ENCODE measurements around the gene HDAC9.

The HDAC9 gene

DNA sequence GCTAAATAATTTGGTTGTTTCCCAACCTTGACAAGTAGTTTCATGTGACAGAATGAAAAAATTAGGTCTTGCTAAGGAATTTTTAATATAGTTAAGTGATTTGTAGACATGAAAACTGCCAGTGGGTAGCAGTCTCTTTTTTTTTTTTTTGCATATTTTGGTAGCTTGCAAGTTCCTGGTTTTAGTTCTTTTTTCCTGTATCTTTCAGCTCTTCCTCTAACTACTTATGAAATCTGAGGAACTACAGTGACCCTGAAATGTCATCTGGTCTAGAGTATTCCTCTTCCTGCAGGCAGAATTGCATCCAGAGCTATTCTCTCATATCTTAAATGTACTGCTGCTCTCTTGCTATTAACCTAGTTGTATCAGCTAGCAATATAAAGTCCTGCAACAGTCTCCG is 160.4 kb downstream of the HDAC9 start:
- no peak for DNase-seq (ENCODE audit: low read depth in 2 of 2)

DNA sequence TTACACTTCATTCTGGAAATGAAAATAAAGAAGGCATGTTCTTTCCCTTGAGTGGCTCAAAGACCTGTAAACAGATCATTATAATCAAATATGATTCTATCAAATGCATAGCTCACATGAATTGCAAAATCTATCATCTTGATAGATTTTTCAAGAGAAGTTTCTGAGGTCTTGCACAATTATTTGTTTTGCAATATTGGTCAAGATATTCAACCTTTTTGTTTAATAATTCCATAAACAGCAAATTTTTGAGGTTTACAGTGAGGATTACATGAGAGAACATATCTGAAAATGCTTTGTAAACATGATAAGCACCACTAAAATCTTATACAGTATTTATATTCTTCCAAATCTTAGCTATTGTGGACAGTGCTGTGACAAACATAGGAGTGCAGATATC is 160.8 kb downstream of the HDAC9 start:
- DNase-seq (ENCODE audit: low read depth in 2 of 2): no peak

DNA sequence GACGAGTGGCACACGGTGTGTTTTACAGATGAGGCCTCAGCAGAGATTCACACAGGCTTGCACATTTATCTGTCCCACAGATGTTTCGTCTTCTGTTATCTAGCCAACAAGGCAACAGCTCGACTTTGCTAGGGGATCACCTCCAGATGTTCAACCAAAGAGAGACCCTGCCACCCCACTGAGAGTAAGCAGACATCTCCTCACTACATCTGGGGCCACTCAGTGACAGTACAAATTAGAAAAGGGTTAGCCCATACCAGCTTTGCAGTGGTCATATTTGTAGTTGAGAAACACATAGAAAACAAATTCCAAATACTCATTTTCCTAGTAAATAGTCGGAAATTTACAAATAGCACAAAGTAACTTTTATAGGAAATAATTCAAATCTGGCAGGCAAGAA is 164.2 kb downstream of the HDAC9 start:
- DNase-seq (ENCODE audit: low read depth in 2 of 2): no peak

DNA sequence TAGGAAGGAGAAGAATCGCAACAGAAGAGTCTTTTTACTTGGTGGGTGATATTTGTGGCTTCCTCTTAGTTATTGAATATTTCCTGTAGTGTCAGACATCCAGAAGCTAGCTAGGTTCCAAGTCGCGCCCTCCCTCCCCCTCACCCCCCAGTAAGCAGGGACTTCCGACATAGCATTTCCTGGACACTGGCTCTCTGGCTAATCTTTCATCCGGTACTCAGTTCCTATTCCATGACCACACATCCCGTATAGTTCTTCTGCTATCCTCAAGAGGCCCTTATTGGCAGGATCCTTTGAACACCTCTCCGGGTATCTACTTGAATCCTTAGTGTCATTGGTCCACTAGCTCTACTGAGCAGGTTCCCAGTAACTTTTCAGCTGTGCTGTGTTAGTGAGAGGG is 167.8 kb downstream of the HDAC9 start:
- no peak for DNase-seq (ENCODE audit: low read depth in 2 of 2)

DNA sequence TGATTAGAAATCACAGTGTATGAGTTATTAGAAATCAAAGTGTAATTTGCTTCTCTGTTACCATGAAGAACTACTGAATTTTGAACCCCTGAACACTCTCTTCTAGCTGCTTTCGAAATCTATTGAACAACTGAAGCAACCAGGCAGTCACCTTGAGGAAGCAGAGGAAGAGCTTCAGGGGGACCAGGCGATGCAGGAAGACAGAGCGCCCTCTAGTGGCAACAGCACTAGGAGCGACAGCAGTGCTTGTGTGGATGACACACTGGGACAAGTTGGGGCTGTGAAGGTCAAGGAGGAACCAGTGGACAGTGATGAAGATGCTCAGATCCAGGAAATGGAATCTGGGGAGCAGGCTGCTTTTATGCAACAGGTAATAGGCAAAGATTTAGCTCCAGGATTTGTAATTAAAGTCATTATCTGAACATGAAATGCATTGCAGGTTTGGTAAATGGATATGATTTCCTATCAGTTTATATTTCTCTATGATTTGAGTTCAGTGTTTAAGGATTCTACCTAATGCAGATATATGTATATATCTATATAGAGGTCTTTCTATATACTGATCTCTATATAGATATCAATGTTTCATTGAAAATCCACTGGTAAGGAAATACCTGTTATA is 170.7 kb downstream of the HDAC9 start:
- DNase-seq (ENCODE audit: low read depth in 2 of 2): peak; percentile 22

DNA sequence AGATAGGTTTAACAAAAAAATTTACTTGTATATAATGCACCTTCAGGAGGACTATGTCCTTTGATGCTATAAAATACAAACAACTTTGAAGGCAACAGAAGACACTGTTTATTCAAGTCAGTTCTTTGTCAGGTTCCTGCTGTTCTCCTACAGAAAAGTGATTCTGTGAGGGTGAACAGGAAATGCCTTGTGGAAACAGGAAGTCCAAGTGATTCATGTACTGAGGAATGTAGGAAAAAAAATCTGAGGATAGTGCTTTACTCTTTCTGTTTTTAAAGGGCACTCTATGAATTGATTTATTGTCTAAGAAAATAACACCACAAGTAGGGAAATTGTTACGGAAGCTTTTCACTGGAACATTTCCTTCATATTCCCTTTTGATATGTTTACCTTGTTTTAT is 171.9 kb downstream of the HDAC9 start:
- DNase-seq (ENCODE audit: low read depth in 2 of 2): no peak

DNA sequence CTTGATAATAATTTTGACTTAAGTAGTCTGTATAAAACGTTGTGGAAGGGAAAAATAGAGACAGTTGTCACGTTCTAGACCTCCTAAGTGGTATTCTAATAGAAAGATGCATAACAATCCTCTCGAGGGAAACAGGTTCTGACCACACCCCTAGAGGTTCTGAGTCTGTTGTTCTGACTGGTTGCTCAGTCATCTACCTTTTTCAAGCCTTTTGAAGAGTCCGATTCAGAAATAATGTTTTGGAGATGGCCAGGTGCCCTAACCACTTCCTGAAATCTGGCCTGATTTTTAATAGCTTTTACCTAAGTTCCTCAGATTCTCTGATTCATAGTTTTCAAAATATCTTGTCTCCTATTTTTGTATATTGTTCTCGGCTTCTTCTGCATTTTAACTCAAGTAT is 175.6 kb downstream of the HDAC9 start:
- no peak for DNase-seq (ENCODE audit: low read depth in 2 of 2)

DNA sequence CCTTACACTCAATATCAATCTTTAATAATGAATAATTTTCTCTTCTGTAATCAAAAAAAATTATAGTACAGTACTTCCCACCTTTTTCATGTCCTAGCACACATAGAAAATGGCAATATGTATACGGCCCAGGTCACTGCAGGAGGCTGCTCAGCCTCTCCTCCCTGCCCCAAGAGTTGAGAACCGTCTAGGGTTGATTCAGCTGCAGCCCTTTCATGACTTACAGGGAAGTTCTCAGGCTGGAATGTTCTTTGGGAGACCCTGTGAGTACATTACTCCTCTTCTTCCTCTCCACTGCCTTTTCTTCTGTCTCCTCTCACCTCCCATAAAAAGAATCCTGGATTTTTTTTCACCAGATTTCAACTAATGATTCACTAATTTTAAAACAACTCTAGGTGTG is 180.0 kb downstream of the HDAC9 start:
- DNase-seq (ENCODE audit: low read depth in 2 of 2): no peak

DNA sequence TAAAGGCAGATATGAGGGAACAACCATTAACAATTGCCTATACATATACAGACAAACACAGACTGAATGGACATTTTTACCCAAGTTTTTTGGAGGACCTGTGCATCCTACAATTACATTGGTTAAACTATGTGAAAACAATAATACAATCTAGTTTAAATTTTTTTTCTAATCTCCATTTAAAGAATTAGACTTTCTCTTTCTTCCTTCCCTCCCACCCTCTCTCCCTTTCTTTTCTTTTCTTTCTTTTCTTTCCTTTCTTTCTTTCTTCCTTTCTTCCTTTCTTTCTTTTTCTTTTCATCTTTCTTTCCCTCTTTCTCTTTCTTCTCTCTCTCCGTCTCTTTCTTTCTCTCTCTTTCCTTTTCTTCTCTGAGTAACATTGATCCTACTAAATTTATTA is 183.7 kb downstream of the HDAC9 start:
- DNase-seq (ENCODE audit: low read depth in 2 of 2): no peak

DNA sequence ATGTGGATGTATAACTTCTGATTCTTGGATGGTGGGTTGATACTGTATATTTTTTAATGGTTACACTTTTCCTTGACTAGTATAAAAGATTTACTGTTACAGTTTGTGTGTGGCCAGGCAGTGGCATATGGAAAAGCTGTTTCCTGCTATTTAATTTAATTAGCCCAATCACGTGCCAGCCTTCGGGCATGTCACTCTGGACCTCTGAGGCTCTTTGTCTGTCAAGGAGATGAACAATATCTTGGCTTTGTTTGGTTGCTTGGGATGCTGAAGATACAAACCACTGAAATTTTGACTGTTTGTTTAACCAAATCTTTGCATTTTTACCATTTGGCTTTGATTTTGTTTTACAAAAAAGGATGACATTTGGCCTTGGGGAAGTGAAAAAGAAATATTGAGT is 185.0 kb downstream of the HDAC9 start:
- DNase-seq (ENCODE audit: low read depth in 2 of 2): no peak

DNA sequence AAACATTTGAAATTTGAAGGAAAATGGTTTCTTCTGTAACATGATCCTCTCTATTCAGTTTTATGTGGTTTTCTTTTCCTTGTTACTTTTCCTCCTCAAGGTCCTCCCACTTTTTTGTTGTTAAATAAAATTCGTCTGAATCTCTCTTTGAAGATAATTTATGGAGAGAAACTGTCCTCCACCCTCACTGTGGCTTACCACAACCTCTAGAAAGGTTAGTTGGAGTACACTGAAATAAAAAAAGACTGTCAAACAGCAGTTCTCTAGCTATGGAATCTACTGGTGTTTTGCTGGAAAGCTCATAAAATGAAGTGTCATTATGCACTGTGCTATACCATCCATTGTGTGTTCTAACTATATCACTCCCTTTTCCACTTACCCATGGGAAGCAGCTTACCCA is 189.4 kb downstream of the HDAC9 start:
- DNase-seq (ENCODE audit: low read depth in 2 of 2): no peak

DNA sequence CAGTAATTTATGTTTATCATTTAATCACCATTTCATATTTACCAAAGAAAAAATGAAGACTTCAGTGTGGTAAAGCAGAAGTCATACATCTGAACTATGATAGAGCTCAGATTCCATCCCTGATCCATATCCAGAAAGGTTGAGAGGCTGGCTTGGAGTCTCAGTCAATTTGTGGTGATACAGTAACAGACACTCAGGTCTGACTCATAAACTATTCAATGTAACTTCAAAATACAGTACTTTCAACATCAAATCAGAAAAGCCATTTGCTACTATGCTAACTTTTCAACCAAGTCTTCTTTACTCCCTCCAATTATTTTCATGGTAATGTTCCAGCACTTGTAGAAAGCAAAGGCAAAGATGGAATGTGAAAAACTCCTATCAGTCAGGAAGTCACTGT is 190.4 kb downstream of the HDAC9 start:
- DNase-seq (ENCODE audit: low read depth in 2 of 2): no peak

DNA sequence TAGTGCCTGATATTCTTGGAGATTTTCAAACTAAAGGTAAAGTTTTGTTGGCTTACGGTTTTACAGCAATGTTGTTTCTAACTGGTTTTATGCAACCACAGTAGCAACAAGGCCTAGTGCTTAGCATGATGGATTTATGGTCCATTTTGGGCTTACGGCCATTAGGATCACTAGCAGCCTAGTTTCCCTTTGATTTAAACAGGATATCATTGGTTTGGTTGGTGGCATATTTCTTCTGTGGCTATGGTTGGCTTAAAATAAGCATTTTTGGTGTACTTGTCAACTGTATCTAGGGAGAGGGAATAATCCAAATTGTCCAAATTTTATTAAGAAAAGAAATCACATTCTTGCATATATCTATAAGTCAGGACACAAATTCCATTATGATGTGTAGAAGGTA is 194.0 kb downstream of the HDAC9 start:
- DNase-seq (ENCODE audit: low read depth in 2 of 2): no peak

DNA sequence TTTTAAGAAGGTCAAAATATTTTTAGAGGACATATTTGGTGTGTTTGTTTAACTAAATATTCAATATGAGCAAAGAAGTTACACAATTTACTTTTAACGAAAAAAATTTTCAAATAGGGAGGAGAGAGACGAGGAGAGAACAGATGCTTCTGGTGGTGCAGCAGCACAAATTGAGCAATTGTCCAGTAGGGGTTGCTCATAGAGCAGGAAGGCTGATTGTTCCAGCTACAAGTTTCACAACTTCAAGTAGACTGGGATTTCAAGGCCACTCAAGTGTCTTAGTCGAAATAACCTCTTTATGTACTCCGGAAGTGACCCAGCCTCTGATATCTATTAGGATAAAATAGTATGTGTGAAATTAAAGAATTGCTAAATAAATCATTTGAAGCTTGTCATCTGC is 197.9 kb downstream of the HDAC9 start:
- no peak for DNase-seq (ENCODE audit: low read depth in 2 of 2)

DNA sequence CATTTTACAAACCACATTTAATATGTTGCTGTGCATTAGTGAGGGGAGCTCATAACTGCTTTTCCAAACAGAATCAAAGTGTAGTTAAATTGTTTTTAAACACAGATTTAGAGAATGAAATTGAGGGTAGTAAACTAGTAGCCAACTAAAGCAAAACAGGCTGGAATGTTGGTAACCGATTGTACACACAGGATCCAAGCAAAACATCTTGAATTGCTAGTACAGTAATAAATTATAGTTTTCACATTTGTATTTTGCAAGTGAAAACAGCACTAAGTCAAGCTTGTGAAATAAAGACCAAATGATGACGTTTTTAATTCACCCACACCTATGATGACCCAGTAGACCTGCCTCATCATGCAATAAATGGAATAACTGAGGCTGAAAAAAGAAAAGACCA is 198.3 kb downstream of the HDAC9 start:
- no peak for DNase-seq (ENCODE audit: low read depth in 2 of 2)

DNA sequence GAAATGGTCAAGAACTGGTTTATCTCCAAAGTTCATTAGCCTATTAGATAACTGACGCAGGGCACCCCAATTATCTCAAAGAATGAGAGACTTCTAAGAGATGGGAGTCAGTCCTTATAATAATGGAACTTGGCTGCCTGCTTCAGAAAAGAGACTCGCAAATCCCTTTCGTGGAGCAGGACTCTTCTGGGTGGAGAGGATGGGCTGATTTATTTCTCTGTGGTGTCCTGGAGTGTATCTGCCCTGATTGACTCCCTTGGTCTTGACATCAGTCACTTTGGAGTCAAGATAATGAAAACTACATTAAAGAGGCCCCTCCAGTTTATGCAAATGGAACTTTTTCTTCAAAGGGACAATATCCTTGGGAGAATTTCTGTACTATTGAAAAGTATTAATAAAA is 198.9 kb downstream of the HDAC9 start:
- no peak for DNase-seq (ENCODE audit: low read depth in 2 of 2)

DNA sequence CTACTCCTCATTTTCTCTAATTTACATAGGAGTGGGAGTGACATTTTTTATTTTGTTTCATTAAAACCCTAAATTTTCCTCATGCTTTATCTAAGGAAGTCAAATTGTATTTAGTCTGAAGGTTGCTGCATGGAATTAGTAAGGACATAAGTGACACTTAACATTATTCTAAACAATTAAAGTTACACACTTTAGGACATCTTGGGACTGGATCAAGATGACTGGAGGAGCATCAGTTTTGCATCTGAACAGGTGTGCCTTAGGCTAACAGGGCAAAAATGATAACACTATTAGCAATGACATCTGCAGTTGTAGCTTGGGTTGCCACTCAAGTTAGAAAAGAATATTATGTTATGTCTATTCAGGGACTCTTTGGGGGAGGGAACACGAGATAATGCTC is 199.4 kb downstream of the HDAC9 start:
- no peak for DNase-seq (ENCODE audit: low read depth in 2 of 2)

DNA sequence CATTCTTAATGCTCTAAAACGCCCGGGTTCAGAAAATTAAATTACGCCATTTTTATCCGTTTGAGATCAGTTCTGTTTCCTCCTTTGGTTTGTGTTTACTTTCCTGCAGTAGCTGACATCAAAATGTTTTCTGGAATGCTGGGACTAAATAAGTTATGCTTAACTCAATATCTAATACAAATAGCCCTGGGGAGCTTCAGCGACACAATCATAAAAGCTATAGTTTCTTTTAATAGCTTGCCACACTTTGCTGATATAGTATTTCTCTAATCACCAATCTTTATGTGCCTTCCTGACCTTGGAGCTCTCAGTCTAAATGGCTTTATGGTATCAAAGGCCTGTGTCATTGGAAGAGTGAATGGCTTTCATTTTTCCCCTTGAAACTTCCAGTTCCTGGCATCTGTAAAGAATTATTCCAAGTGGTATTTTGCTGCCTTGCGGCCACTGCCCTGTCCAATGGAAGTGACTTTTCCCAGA is 202.7 kb downstream of the HDAC9 start:
- DNase-seq (ENCODE audit: low read depth in 2 of 2): no peak

DNA sequence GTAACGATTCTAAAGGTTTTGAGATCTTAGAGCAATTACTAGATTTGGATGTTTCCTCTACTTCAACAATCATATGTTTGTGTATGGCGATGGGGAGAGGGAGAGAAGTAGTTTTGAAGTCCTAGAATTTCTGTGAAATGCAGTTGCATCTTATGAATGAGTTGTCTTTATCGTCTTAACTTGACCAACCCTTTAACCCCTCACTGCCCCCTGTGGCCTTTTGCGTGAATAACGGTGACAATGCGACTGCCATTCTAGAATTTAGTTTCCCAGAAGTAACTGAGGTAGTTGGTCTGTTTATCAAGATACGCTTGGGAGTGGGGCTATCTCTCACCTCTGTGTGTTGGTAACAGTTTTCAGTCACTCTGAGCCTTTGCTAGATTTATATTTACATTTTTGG is 204.6 kb downstream of the HDAC9 start:
- no peak for DNase-seq (ENCODE audit: low read depth in 2 of 2)

DNA sequence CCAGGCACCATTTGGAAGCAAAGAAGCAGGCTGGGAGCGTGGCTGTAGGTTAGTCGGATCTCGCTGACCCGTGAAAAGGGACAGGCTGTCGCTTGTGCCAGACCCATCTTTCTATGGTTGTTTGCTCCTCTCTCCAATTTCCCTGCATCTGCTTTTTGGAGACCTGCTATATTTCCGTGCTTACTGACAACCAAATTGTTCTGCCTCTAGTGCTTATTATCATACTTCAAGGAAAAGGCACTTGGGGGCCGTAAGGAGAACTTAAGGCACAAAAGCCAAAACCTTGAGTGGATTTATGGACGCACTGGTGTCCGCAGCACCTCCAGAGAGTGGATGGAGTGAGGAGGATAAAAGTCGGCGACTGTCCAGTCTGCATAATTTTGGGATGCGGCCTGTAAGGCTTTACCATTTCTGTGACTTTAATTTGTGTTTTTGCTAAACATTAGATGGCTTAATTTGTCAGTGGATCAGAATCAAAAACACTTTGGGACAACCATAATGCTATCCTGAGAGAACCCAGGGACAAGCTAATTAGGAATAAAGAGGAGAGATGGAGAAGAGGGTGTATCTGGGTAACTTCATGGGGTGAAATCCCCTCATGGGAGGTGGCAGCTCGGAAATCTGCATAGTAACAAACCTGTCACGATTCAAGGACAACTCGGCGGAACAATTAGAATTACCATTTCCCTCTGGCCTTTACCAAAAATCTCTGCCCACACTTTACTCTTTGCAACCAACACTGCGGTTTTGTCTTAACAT is 206.7 kb downstream of the HDAC9 start:
- no peak for DNase-seq (ENCODE audit: low read depth in 2 of 2)

DNA sequence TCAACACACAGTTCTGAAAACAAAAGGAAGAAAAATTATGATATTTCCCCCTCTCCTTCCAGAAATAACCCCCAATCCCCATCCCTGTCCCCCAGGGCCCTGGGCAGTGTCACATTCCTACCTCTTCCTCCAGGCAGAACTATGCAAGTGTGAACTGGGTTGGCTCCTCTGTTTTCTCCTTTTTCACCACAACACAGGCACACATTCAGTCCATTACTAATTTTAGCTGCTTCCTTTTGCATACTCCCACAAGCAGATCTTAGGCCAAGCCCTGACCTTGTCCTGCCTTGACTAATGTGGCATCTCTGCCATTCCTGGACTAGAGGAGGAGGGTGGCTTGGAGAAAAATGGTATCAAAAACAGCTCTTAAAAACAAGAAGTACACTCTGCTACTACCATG is 208.1 kb downstream of the HDAC9 start:
- DNase-seq (ENCODE audit: low read depth in 2 of 2): no peak

DNA sequence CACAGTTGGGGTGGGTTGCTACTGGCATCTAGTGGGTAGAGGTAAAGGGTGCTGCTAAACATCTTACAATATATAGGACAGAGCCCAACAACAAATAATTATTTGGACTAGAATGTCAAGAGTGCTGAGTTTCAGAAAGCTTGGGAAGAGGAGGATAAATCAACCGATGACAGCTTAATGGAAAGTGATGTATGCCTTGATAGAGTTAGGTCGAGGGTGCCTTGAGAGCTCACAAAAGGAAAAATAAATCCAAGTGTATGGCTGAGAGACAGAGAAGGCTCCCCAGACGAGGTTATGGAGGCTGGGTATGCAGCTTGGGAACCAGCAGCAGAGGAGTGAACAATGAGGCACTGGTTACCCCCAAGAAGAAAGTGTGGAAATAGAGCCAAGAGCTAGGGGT is 211.1 kb downstream of the HDAC9 start:
- DNase-seq (ENCODE audit: low read depth in 2 of 2): no peak

DNA sequence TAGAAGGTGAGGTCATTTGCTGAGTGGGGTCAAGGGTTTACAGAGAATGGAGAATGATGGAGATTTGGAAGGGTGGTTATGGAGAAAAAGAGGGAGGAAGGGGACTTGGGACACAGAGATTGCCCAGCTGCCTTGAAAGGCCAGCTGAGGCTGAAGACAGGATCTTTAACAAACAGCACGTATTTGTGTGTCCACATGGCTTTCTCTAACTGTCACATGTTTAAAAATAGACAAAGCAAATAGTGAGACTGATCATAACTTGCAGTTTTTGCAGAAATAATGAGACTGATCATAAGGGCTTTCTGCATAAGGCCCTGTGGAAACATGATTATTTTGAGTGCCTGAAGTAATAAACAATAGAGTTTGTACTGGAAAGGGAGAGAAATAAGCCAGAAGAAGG is 212.7 kb downstream of the HDAC9 start:
- no peak for DNase-seq (ENCODE audit: low read depth in 2 of 2)

DNA sequence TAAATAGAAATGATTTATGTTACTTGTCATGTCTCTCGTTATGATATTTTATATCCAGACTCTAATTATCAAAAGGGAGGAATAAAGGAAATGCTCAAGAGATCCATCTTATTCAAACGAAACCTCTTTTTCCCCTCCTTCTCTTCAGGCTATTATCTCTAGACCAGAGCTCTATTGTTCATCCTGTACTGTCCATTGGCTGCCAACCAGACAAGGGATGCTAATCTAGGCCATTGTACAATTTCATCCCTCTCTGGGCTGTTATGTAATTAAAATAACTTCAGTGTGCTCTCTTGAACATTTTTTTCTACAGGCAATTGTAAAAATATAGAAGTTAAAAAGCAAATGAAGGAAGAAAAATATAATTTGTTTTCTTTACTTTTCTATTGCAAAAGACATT is 220.4 kb downstream of the HDAC9 start:
- DNase-seq (ENCODE audit: low read depth in 2 of 2): no peak

Measured in activated CD8-positive, alpha-beta memory T cell treated with anti-CD3 and anti-CD28 coated beads for 4 hours (primary cell).